ENCODE results near the gene IMPA2.

The IMPA2 gene

DNA sequence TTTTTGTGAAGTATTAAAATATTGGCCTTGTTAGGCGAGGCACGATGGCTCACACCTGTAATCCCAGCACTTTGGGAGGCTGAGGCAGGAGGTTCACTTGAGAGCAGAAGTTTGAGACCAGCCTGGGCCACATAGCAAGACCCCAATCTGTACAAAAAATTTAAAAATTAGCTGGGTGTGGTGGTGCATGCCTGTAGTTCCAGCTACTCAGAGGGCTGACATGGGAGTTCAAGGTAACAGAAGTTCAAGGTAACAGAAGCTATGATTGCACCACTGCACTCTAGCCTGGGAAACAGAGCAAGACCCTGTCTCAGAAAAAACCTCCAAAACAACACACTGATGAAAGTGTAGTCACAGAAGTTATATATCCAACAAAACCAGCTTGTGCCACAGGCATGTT is 39.8 kb downstream of the IMPA2 start:
- TF ChIP-seq ELF4 (IDR thresholded peaks at IDR 0.05), result no peak
- TF ChIP-seq L3MBTL2 (conservative IDR thresholded peaks at IDR 0.05), result no peak
- no peak for TF ChIP-seq NFRKB (IDR thresholded peaks at IDR 0.05)
- TF ChIP-seq CTBP1 (IDR thresholded peaks at IDR 0.05; ENCODE audit: borderline replicate concordance), result no peak
- no peak for TF ChIP-seq HDGF (IDR thresholded peaks at IDR 0.05; ENCODE audit: borderline replicate concordance)
- TF ChIP-seq FOXK2 (IDR thresholded peaks at IDR 0.05), result no peak
- no peak for TF ChIP-seq SUZ12 (IDR thresholded peaks at IDR 0.05)

GRCh38 chr18:12021596-12021995 is 40.3 kb downstream of the IMPA2 start:
- TF ChIP-seq ELF4 (IDR thresholded peaks at IDR 0.05) (no peak), ARNT (IDR thresholded peaks at IDR 0.05) (no peak), LEF1 (IDR thresholded peaks at IDR 0.05; ENCODE audit: borderline replicate concordance) (no peak), CTBP1 (IDR thresholded peaks at IDR 0.05; ENCODE audit: borderline replicate concordance) (no peak), NFRKB (IDR thresholded peaks at IDR 0.05) (no peak), PKNOX1 (IDR thresholded peaks at IDR 0.05) (no peak), FOXK2 (IDR thresholded peaks at IDR 0.05) (no peak), SP1 (IDR thresholded peaks at IDR 0.05) (no peak), FOXA1 (IDR thresholded peaks at IDR 0.05) (no peak), HDGF (IDR thresholded peaks at IDR 0.05; ENCODE audit: borderline replicate concordance) (no peak), SUZ12 (IDR thresholded peaks at IDR 0.05) (no peak)
- POLR2A ChIA-PET, result no interaction called here
- CTCF ChIA-PET, result no interaction called here
- DNase-seq (ENCODE audit: extremely low spot score), result no peak

More for the DNA sequence above, 39.8 kb downstream of the IMPA2 start:
- ChIA-PET POLR2A (no interaction called here), CTCF (no interaction called here)
- no peak for DNase-seq (ENCODE audit: extremely low spot score)

DNA sequence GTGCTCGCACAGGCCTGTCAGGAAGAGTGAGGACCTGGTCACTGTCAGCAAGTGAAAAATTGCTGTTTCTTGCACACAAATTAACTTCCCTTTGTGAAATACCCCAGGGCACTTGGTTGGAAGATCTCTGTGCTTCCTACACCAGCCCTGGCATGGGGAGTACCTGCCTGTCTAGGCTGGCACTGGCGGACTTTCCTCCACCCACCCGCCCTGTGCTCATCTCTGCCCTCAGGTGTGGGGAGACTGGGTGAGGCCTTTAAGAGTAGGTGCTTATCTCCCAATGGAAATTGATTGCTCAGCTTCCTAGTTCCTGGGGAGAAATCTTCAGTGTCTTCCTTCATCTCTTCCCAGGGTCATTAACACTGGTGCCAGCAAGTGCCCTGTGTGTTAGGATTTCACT is 42.1 kb downstream of the IMPA2 start:
- no peak for DNase-seq (ENCODE audit: extremely low spot score)
- CTCF ChIA-PET, result no interaction called here
- POLR2A ChIA-PET, result no interaction called here
- TF ChIP-seq TARDBP (IDR thresholded peaks at IDR 0.05), result no peak

GRCh38 chr18:12026562-12026961 is 45.3 kb downstream of the IMPA2 start:
- no peak for TF ChIP-seq BHLHE40 (IDR thresholded peaks at IDR 0.05; ENCODE audit: borderline replicate concordance)
- TF ChIP-seq LEF1 (IDR thresholded peaks at IDR 0.05; ENCODE audit: borderline replicate concordance), result no peak
- TF ChIP-seq FOXM1 (IDR thresholded peaks at IDR 0.05; ENCODE audit: borderline replicate concordance), result no peak
- TF ChIP-seq SUZ12 (IDR thresholded peaks at IDR 0.05), result no peak
- TF ChIP-seq FOXK2 (IDR thresholded peaks at IDR 0.05), result no peak
- TF ChIP-seq ELF4 (IDR thresholded peaks at IDR 0.05), result no peak
- no peak for TF ChIP-seq FOXA1 (IDR thresholded peaks at IDR 0.05)
- no peak for TF ChIP-seq L3MBTL2 (conservative IDR thresholded peaks at IDR 0.05)
- no peak for TF ChIP-seq CTBP1 (IDR thresholded peaks at IDR 0.05; ENCODE audit: borderline replicate concordance)
- no peak for TF ChIP-seq TARDBP (IDR thresholded peaks at IDR 0.05)
- CTCF ChIA-PET, result no interaction called here

GRCh38 chr18:12027046-12027445 is 45.7 kb downstream of the IMPA2 start:
- no peak for DNase-seq (ENCODE audit: extremely low spot score)
- POLR2A ChIA-PET, result no interaction called here
- TF ChIP-seq BHLHE40 (IDR thresholded peaks at IDR 0.05; ENCODE audit: borderline replicate concordance), result no peak
- no peak for TF ChIP-seq SP1 (IDR thresholded peaks at IDR 0.05)
- TF ChIP-seq FOXM1 (IDR thresholded peaks at IDR 0.05; ENCODE audit: borderline replicate concordance), result no peak
- no peak for TF ChIP-seq PKNOX1 (IDR thresholded peaks at IDR 0.05)
- TF ChIP-seq TARDBP (IDR thresholded peaks at IDR 0.05), result no peak
- CTCF ChIA-PET, result no interaction called here

More at GRCh38 chr18:12026562-12026961, 45.3 kb downstream of the IMPA2 start:
- POLR2A ChIA-PET, result no interaction called here
- DNase-seq (ENCODE audit: extremely low spot score), result no peak

GRCh38 chr18:12027480-12027879 is 46.2 kb downstream of the IMPA2 start:
- CTCF ChIA-PET, result no interaction called here
- TF ChIP-seq BHLHE40 (IDR thresholded peaks at IDR 0.05; ENCODE audit: borderline replicate concordance) (no peak), FOXA1 (IDR thresholded peaks at IDR 0.05) (no peak), ARNT (IDR thresholded peaks at IDR 0.05) (no peak), L3MBTL2 (conservative IDR thresholded peaks at IDR 0.05) (no peak), SUZ12 (IDR thresholded peaks at IDR 0.05) (no peak), FOXM1 (IDR thresholded peaks at IDR 0.05; ENCODE audit: borderline replicate concordance) (no peak), ZNF384 (IDR thresholded peaks at IDR 0.05) (no peak), ELF4 (IDR thresholded peaks at IDR 0.05) (no peak), PKNOX1 (IDR thresholded peaks at IDR 0.05) (no peak), LEF1 (IDR thresholded peaks at IDR 0.05; ENCODE audit: borderline replicate concordance) (no peak), CTBP1 (IDR thresholded peaks at IDR 0.05; ENCODE audit: borderline replicate concordance) (no peak), FOXK2 (IDR thresholded peaks at IDR 0.05) (no peak), TARDBP (IDR thresholded peaks at IDR 0.05) (no peak), HDGF (IDR thresholded peaks at IDR 0.05; ENCODE audit: borderline replicate concordance) (no peak)
- no peak for DNase-seq (ENCODE audit: extremely low spot score)
- POLR2A ChIA-PET, result no interaction called here

- no peak for DNase-seq (ENCODE audit: extremely low spot score)
- POLR2A ChIA-PET, result no interaction called here
- CTCF ChIA-PET, result no interaction called here
- no peak for TF ChIP-seq FOXM1 (IDR thresholded peaks at IDR 0.05; ENCODE audit: borderline replicate concordance)
- TF ChIP-seq ELF4 (IDR thresholded peaks at IDR 0.05), result no peak
- TF ChIP-seq PKNOX1 (IDR thresholded peaks at IDR 0.05), result no peak
- TF ChIP-seq LEF1 (IDR thresholded peaks at IDR 0.05; ENCODE audit: borderline replicate concordance), result no peak
- no peak for TF ChIP-seq HDGF (IDR thresholded peaks at IDR 0.05; ENCODE audit: borderline replicate concordance)
- no peak for TF ChIP-seq SUZ12 (IDR thresholded peaks at IDR 0.05)
- no peak for TF ChIP-seq FOXA1 (IDR thresholded peaks at IDR 0.05)
- TF ChIP-seq FOXK2 (IDR thresholded peaks at IDR 0.05), result no peak
- TF ChIP-seq CTBP1 (IDR thresholded peaks at IDR 0.05; ENCODE audit: borderline replicate concordance), result no peak
- no peak for TF ChIP-seq L3MBTL2 (conservative IDR thresholded peaks at IDR 0.05)
- no peak for TF ChIP-seq ARNT (IDR thresholded peaks at IDR 0.05)
- TF ChIP-seq BHLHE40 (IDR thresholded peaks at IDR 0.05; ENCODE audit: borderline replicate concordance), result no peak
- no peak for TF ChIP-seq NFRKB (IDR thresholded peaks at IDR 0.05)
- no peak for TF ChIP-seq ZNF384 (IDR thresholded peaks at IDR 0.05)
- no peak for TF ChIP-seq TARDBP (IDR thresholded peaks at IDR 0.05)
- no peak for TF ChIP-seq SP1 (IDR thresholded peaks at IDR 0.05)
These were observed 46.8 kb downstream of the IMPA2 start for GRCh38 chr18:12028040-12028628.

All from HEK293T (cell line).